Measurements from ENCODE around the gene TSPAN2. TPM values are rescaled to one million over a fixed set of nuclear protein-coding genes. Genes with fewer than 3 reads are reported as not detected.

Gene TSPAN2
- polyA plus RNA-seq, 1 of the 3 experiments (the other 2 are of a cell fraction): 0.23 TPM

DNA sequence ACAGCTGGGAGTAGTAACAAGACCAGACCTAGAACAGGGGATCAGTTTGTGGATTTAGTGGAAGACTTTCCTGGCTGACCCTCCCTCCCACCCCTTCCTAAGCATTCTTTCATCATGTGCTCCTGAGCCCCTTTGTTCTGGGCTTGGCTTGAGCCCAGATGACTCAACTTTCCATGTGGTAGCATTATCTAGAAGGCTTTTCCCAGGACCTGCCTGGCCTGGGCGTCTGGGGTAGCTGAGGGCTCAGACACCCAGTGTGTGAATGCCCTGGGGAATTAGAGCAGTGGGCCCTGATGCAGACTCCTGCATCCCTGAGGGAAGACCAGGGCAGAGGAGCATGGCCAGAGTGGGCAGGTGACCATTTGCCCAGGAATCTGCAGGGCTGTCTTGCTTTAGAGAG, 44.1 kb upstream of the TSPAN2 start:
- no peaks in the 10 kb centered on the region for H3K9me2 ChIP-seq
- WGBS (ENCODE audit: low lambda C conversion rate): 17% methylated on average over 1 of the region's 1 CpG
- peak overlapping the region; percentile 46; the same call in 1 of the 2 replicates for H3K9ac ChIP-seq
- H3K27me3 ChIP-seq (ENCODE audit: insufficient read depth): no peaks in the 10 kb centered on the region
- no peak overlapping the region for H3K4me3 ChIP-seq (ENCODE audit: low read depth in 2 of 2, low read length in 1 of 2)
- DNase-seq: no peak
- H3K36me3 ChIP-seq (replicated peaks in 1 of 2; ENCODE audit: control insufficient read depth in 1 of 2, insufficient read depth in 2 of 2, low read length in 1 of 2): no peaks in the 10 kb centered on the region
- ChIA-PET CTCF (interaction anchor here (0.9 to 2.0 kb wide), 5 partner anchors 21 to 463 kb away, joined by 3 to 11 read pairs (median 5); no protein-coding TSS in a partner anchor), POLR2A (interaction anchor here (0.6 kb wide), 1 partner anchor 329 kb away, joined by 3 read pairs; no protein-coding TSS in a partner anchor)
- H4K20me1 ChIP-seq (ENCODE audit: insufficient read depth): no peaks in the 10 kb centered on the region
- peaks cover 6 to 25% of the 10 kb centered on the region in 2 experiments; a peak in 3 of 4 replicates for H3K4me1 ChIP-seq (ENCODE audit: control insufficient read depth in 1 of 2, insufficient read depth in 2 of 2, low read depth in 1 of 2, low read length in 1 of 2)
- TF ChIP-seq JUND (IDR thresholded peaks at IDR 0.05): 0 out of 2 replicates have a peak, but pooled peaks have one; percentile 24
- TF ChIP-seq NFIC (IDR thresholded peaks at IDR 0.05; ENCODE audit: borderline replicate concordance): peak; percentile 55
- TF ChIP-seq FOXM1 (IDR thresholded peaks at IDR 0.05; ENCODE audit: low read depth): no peak
- TF ChIP-seq, protein P1, sequence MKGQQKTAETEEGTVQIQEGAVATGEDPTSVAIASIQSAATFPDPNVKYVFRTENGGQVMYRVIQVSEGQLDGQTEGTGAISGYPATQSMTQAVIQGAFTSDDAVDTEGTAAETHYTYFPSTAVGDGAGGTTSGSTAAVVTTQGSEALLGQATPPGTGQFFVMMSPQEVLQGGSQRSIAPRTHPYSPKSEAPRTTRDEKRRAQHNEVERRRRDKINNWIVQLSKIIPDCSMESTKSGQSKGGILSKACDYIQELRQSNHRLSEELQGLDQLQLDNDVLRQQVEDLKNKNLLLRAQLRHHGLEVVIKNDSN (IDR thresholded peaks at IDR 0.05; ENCODE audit: borderline replicate concordance, low read depth): no peak
- H3K79me2 ChIP-seq (ENCODE audit: insufficient read depth): no peaks in the 10 kb centered on the region
- H2AFZ ChIP-seq (ENCODE audit: low read depth): 0 out of 2 replicates have a peak overlapping the region, but pooled peaks have one; percentile 11
- peak overlapping the region in 1 of 2 experiments; percentile 82; a peak in 2 of 4 replicates for H3K27ac ChIP-seq (ENCODE audit: low read depth in 2 of 2, low read length in 1 of 2)
- peaks cover 21% of the 10 kb centered on the region for H3F3A ChIP-seq (replicated peaks; ENCODE audit: insufficient read depth)
- no peaks in the 10 kb centered on the region for H3K9me3 ChIP-seq
- H3K4me2 ChIP-seq: no peak overlapping the region

DNA sequence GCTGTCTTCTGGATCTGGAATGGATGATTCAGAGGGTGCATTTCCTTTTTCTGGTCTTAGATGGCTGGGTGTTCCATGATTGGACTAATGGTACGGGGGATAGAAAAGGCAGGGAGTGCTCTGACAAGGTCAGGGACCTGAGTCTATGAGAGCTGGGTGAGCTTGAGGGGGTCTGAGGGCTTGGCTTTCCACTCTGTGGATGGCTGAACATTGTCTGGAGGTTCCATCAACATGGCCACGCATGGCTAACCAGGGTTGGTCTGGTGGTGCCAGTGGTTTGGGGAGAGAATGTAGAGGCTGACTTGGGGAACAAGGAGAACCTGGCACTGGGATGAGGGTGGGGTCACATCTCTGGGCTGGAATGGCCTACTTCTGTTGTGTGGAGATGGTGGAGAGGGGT, 41.5 kb upstream of the TSPAN2 start:
- H2AFZ ChIP-seq (ENCODE audit: low read depth): no peak overlapping the region
- H3F3A ChIP-seq (replicated peaks; ENCODE audit: insufficient read depth): peaks cover 16% of the 10 kb centered on the region
- peaks cover 6 to 21% of the 10 kb centered on the region in 2 experiments; a peak in 3 of 4 replicates for H3K4me1 ChIP-seq (ENCODE audit: control insufficient read depth in 1 of 2, insufficient read depth in 2 of 2, low read depth in 1 of 2, low read length in 1 of 2)
- H3K27ac ChIP-seq (ENCODE audit: low read depth in 2 of 2, low read length in 1 of 2): no peak overlapping the region
- H3K9ac ChIP-seq: no peak overlapping the region
- no peaks in the 10 kb centered on the region for H3K9me3 ChIP-seq
- no peak for DNase-seq
- H3K4me3 ChIP-seq (ENCODE audit: low read depth in 2 of 2, low read length in 1 of 2): no peak overlapping the region
- no peaks in the 10 kb centered on the region for H3K9me2 ChIP-seq
- no peaks in the 10 kb centered on the region for H3K79me2 ChIP-seq (ENCODE audit: insufficient read depth)
- TF ChIP-seq SMC3 (IDR thresholded peaks at IDR 0.05; ENCODE audit: low read depth, low read length): no peak
- no peak for TF ChIP-seq YY1 (IDR thresholded peaks at IDR 0.05; ENCODE audit: low read depth)
- TF ChIP-seq, protein P1 (IDR thresholded peaks at IDR 0.05; ENCODE audit: borderline replicate concordance, low read depth): no peak
- TF ChIP-seq RCOR1 (IDR thresholded peaks at IDR 0.05; ENCODE audit: low read length): no peak
- no peak for TF ChIP-seq NRF1 (IDR thresholded peaks at IDR 0.05; ENCODE audit: low read depth, low read length)
- no peak for TF ChIP-seq SIN3A (IDR thresholded peaks at IDR 0.05; ENCODE audit: borderline replicate concordance, low read depth, low read length)
- TF ChIP-seq POLR2AphosphoS5 (IDR thresholded peaks at IDR 0.05; ENCODE audit: low read depth, low read length): no peak
- TF ChIP-seq, protein P2, sequence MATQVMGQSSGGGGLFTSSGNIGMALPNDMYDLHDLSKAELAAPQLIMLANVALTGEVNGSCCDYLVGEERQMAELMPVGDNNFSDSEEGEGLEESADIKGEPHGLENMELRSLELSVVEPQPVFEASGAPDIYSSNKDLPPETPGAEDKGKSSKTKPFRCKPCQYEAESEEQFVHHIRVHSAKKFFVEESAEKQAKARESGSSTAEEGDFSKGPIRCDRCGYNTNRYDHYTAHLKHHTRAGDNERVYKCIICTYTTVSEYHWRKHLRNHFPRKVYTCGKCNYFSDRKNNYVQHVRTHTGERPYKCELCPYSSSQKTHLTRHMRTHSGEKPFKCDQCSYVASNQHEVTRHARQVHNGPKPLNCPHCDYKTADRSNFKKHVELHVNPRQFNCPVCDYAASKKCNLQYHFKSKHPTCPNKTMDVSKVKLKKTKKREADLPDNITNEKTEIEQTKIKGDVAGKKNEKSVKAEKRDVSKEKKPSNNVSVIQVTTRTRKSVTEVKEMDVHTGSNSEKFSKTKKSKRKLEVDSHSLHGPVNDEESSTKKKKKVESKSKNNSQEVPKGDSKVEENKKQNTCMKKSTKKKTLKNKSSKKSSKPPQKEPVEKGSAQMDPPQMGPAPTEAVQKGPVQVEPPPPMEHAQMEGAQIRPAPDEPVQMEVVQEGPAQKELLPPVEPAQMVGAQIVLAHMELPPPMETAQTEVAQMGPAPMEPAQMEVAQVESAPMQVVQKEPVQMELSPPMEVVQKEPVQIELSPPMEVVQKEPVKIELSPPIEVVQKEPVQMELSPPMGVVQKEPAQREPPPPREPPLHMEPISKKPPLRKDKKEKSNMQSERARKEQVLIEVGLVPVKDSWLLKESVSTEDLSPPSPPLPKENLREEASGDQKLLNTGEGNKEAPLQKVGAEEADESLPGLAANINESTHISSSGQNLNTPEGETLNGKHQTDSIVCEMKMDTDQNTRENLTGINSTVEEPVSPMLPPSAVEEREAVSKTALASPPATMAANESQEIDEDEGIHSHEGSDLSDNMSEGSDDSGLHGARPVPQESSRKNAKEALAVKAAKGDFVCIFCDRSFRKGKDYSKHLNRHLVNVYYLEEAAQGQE (IDR thresholded peaks at IDR 0.05; ENCODE audit: low read depth, low read length): no peak
- no peak for TF ChIP-seq TEAD4 (IDR thresholded peaks at IDR 0.05; ENCODE audit: borderline replicate concordance, insufficient read depth)
- TF ChIP-seq ELF1 (IDR thresholded peaks at IDR 0.05): no peak
- TF ChIP-seq FOXM1 (IDR thresholded peaks at IDR 0.05; ENCODE audit: low read depth): no peak
- no peak for TF ChIP-seq GABPA (IDR thresholded peaks at IDR 0.05; ENCODE audit: low read depth)
- no peak for TF ChIP-seq FOXJ3 (CRISPR knock-in tag; IDR thresholded peaks at IDR 0.05)
- no peak for TF ChIP-seq RXRA (IDR thresholded peaks at IDR 0.05; ENCODE audit: borderline replicate concordance, low read depth)
- WGBS (ENCODE audit: low lambda C conversion rate): 78% methylated on average over 1 of the region's 2 CpGs
- H4K20me1 ChIP-seq (ENCODE audit: insufficient read depth): no peaks in the 10 kb centered on the region
- no peak overlapping the region for H3K4me2 ChIP-seq
- no peaks in the 10 kb centered on the region for H3K36me3 ChIP-seq (replicated peaks in 1 of 2; ENCODE audit: control insufficient read depth in 1 of 2, insufficient read depth in 2 of 2, low read length in 1 of 2)
- H3K27me3 ChIP-seq (ENCODE audit: insufficient read depth): no peaks in the 10 kb centered on the region
- ChIA-PET POLR2A (no interaction called here), CTCF (interaction anchor here (1.0 kb wide), 1 partner anchor 18 kb away, joined by 3 read pairs; no protein-coding TSS in a partner anchor)
